ENCODE results near the gene MAP2. TPM values are rescaled to one million over a fixed set of nuclear protein-coding genes. Genes with fewer than 3 reads are reported as not detected.

Gene MAP2
- total and polyA plus RNA-seq, 2 of the 8 experiments (the other 6 are each of a cell fraction or from before 2014, with no cell fraction given): 5.9 to 9.4 TPM

GRCh38 chr2:209671020-209671680 is 247.3 kb downstream of the MAP2 start:
- Histone ChIP-seq H2BK5ac (ENCODE audit: low read depth, low read length) (no peak overlapping the region), H4K8ac (ENCODE audit: extremely low read depth, insufficient read depth, low read length) (no peak overlapping the region), H2AFZ (ENCODE audit: low read length) (no peak overlapping the region), H3K79me2 (ENCODE audit: control insufficient read depth in 1 of 2, insufficient read depth in 2 of 2, low read length in 2 of 2) (no peaks in the 10 kb centered on the region), H2BK15ac (ENCODE audit: low read length) (no peak overlapping the region), H3K56ac (replicated peaks; ENCODE audit: insufficient read length, low read depth, low read length) (no peak overlapping the region), H3K27me3 (replicated peaks in 1 of 4; ENCODE audit: control insufficient read depth in 3 of 4, extremely low read depth in 1 of 4, insufficient read depth in 3 of 4, low read length in 3 of 4) (no peaks in the 10 kb centered on the region), H3K23ac (ENCODE audit: insufficient read length) (no peak overlapping the region), H3K23me2 (ENCODE audit: low read depth, low read length) (no peaks in the 10 kb centered on the region), H3K14ac (ENCODE audit: insufficient read length) (no peak overlapping the region), H2BK20ac (ENCODE audit: low read length) (no peak overlapping the region), H3K18ac (ENCODE audit: extremely low read depth, low read length) (no peak overlapping the region), H3K4me3 (ENCODE audit: extremely low read depth in 1 of 4, insufficient read depth in 2 of 4, low read depth in 3 of 4, low read length in 4 of 4) (no peak overlapping the region), H4K5ac (ENCODE audit: insufficient read length, low read depth, low read length) (no peak overlapping the region), H2BK120ac (replicated peaks; ENCODE audit: low read depth, low read length) (no peak overlapping the region), H2BK12ac (ENCODE audit: low read depth, low read length) (no peak overlapping the region), H3K79me1 (ENCODE audit: low read depth, low read length) (no peaks in the 10 kb centered on the region), H4K20me1 (replicated peaks in 1 of 2; ENCODE audit: control insufficient read depth in 1 of 2, insufficient read depth in 2 of 2, low read length in 2 of 2) (no peaks in the 10 kb centered on the region), H3K4me2 (ENCODE audit: insufficient read depth in 1 of 2, low read depth in 2 of 2, low read length in 2 of 2) (no peak overlapping the region), H3K9me3 (ENCODE audit: insufficient read depth in 2 of 2, low read depth in 1 of 2, low read length in 1 of 2) (no peaks in the 10 kb centered on the region), H2AK5ac (ENCODE audit: low read depth, low read length) (no peak overlapping the region), H3K4me1 (replicated peaks in 1 of 4; ENCODE audit: control insufficient read depth in 3 of 4, insufficient read depth in 4 of 4, low read length in 3 of 4) (peaks cover 0 to 3% (median 0%) of the 10 kb centered on the region in 4 experiments; a peak in 1 of 7 replicates), H3K36me3 (ENCODE audit: control insufficient read depth in 2 of 4, insufficient read depth in 4 of 4, low read length in 3 of 4) (no peaks in the 10 kb centered on the region), H3K27ac (ENCODE audit: low read depth, low read length) (no peak overlapping the region), H3K4ac (replicated peaks; ENCODE audit: insufficient read length, low read depth, low read length) (no peak overlapping the region), H4K91ac (replicated peaks; ENCODE audit: insufficient read length, low read length) (no peak overlapping the region), H3K9ac (replicated peaks in 1 of 4; ENCODE audit: extremely low read depth in 1 of 4, low read depth in 3 of 4, low read length in 3 of 4) (no peak overlapping the region)
- POLR2A ChIA-PET (ENCODE audit: partially characterized antibody): no interaction called here
- FAIRE-seq (no peak), DNase-seq (ENCODE audit: low read depth in 1 of 2, low spot score in 2 of 2) (no peak)
- WGBS, 2 experiments (ENCODE audit: extremely low coverage in 1 of 2, insufficient coverage in 1 of 2, insufficient read length in 1 of 2, insufficient replicate concordance in 2 of 2, low coverage in 1 of 2, low lambda C conversion rate in 2 of 2, missing lambda C conversion rate in 1 of 2): 74% methylated on average over 7 of the region's 7 CpGs; no CpG with 5 or more reads in 1 of the 2 experiments
- CTCF ChIA-PET (ENCODE audit: partially characterized antibody): no interaction called here
- TF ChIP-seq POU5F1 (IDR thresholded peaks at IDR 0.05; ENCODE audit: low read depth, low read length) (no peak), TEAD4 (IDR thresholded peaks at IDR 0.05; ENCODE audit: low read depth, low read length) (no peak), EP300 (IDR thresholded peaks at IDR 0.05; ENCODE audit: borderline replicate concordance in 1 of 2, low read depth in 2 of 2, low read length in 2 of 2) (no peak), TAF7 (optimal IDR thresholded peaks at IDR 0.05; ENCODE audit: borderline replicate concordance, low read depth, low read length) (no peak), MAFK (IDR thresholded peaks at IDR 0.05; ENCODE audit: low read depth, low read length) (no peak), NRF1 (IDR thresholded peaks at IDR 0.05; ENCODE audit: low read depth, low read length) (no peak)

Data from H1 (cell line).